Hematopoietic multipotent progenitor cell treated with erythropoietin and hydrocortisone succinate and interleukin-3 and kit ligand, for 4 days (in vitro differentiated cells): ENCODE measurements around the gene KIF13A.
"Not testable (repeated sequence)": the region's sequence is repeated elsewhere in the genome, so short reads cannot be mapped to it uniquely, and the experiment has no call there.

ENCODE experiments used
- DNase-seq: peaks from one replicate; pipeline ENCODE4 v3.0.0-alpha.2; 2015

The KIF13A gene

GRCh38 chr6:17768881-17769280 is 218.6 kb downstream of the KIF13A start:
- no peak for DNase-seq

- peak; percentile 48 for DNase-seq
These were observed 219.0 kb downstream of the KIF13A start for GRCh38 chr6:17768388-17768787.

DNA sequence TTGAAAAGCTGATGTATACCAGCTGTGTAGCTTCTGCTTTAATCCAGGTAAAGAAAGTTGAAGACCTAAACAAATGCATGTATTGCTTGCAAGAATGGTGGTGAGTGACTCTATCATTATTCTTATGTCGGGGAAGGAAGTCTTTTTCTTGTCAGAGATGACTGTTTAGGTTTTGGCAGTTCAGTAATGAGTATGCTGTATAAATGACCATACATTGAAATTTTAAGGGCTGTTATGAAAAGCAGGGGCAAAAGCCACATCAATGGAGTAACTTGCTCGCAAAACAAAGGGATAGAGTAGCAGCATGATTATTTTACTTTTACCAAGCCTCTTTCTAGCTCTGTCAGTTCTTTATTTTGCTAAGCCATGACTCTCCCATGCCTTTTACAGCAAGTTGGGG is 224.8 kb downstream of the KIF13A start:
- no peak for DNase-seq

DNA sequence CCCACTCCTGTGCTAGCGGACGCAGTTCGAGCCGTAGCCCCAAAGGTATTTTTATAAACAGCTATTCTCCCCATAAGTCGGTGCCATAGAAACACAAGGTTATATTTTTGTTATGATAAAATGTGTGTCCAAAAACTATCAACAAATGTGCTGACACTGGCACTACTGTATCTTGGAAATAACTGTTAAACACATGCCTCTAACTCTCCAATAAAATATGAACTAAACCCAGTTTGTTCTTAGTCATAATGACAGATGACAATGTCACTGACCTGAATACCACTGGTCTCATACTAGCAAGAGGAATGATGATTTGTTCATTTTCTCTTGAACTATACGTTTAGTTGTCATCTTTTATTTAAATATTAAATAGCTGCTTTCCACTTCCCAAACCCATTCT is 229.3 kb downstream of the KIF13A start:
- DNase-seq, result no peak

DNA sequence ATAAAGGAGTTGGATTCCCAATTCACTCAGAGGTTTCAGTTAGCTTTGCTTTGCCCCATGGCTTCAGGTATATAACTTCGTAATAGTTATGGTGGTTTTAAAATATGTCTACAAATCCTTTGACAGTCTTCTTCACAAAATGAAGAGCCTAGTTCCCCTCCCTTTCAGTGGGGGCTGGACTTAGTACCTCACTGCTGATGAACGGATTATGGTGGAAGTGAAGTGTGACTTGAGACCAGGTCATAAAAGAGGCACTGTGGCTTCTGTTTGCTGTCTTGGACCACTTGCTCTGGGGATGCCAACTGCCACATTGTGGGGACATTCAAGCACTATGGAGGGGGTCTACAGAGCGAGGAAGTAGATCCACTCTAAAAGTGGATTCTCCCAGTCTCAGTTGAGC is 233.2 kb downstream of the KIF13A start:
- no peak for DNase-seq

- not testable (repeated sequence) for DNase-seq
These were observed 242.1 kb downstream of the KIF13A start for GRCh38 chr6:17745324-17745723.

GRCh38 chr6:17744757-17745308 is 242.6 kb downstream of the KIF13A start:
- not testable (repeated sequence) for DNase-seq

DNA sequence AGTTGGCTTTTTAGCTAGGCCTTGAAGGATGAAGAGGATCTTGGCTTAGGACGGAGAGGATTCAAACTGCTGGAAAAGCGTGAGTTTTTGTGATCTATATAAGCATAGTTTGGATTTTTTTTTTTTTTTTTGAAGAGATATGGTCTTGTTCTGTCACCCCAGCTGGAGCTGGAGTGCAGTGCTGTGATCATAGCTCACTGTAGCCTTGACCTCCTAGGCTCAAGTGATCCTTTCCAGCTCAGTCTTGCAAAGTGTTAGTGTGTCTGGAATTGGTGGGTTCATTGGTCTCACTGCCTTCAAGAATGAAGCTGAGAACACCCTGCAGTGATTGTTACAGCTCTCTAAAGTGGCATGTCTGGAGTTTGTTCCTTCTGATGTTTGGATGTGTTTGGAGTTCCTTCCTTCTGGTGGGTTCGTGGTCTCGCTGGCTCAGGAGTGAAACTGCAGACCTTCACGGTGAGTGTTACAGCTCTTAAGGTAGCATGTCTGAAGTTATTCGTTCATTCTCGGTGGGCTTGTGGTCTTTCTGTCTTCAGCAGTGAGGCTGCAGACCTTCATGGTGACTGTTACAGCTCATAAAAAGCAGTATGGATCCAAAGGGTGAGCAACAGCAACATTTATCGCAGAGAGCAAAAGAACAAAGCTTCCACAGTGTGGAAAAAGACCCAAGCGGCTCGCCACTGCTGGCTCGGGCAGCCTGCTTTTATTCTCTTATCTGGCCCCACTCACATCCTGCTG is 243.2 kb downstream of the KIF13A start:
- DNase-seq, result no peak

- no peak for DNase-seq
These were observed 245.9 kb downstream of the KIF13A start for GRCh38 chr6:17741507-17741906.

- no peak for DNase-seq
These were observed 246.7 kb downstream of the KIF13A start for GRCh38 chr6:17740559-17741220.

GRCh38 chr6:17737704-17738252 is 249.7 kb downstream of the KIF13A start:
- DNase-seq, result no peak

GRCh38 chr6:17735311-17735710 is 252.1 kb downstream of the KIF13A start:
- DNase-seq, result not testable (repeated sequence)

GRCh38 chr6:17730078-17730704 is 257.2 kb downstream of the KIF13A start:
- DNase-seq, result no peak

- DNase-seq, result no peak
These were observed 258.0 kb downstream of the KIF13A start for GRCh38 chr6:17729223-17730077.

GRCh38 chr6:17728551-17729222 is 258.7 kb downstream of the KIF13A start:
- DNase-seq, result no peak

DNA sequence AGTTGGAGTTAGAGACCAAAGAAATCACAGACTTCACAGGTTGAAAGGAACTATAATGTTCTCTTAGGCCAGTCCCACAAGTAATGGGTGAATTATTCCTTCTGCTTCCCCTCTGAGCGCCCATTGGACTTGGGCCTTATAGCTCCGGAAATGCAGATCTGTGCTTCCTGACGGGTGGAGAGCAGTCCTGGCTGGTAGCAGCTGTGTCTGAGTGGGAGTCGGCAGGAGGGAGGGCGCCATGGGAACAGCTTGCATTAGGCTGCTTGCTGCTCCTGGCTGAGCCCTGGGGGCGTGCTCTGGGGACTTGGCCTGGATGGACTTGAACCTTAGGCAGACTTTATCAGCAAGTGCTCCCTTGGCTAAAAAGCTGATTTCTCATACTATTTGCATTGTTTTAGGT is 262.4 kb downstream of the KIF13A start:
- peak; percentile 42 for DNase-seq

DNA sequence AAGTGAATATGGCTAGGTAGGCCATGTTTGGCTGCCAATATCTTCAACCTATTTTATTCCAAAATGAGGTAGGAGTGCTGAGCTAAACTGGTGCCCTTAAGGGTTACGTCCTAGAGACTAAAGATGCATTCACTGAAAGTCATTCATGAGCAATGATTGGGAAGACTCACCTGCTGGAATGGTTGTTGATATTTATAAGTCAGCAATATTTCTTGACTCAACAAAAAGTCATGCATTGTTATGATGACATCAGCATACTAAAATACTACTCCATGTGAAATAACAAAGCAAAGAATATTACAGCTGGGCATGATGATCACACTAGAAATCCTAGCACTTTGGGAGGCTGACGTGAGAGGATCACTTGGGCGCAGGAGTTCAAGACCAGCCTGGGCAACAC is 263.1 kb downstream of the KIF13A start:
- DNase-seq, result no peak

GRCh38 chr6:17721671-17722070 is 265.8 kb downstream of the KIF13A start:
- DNase-seq, result no peak

DNA sequence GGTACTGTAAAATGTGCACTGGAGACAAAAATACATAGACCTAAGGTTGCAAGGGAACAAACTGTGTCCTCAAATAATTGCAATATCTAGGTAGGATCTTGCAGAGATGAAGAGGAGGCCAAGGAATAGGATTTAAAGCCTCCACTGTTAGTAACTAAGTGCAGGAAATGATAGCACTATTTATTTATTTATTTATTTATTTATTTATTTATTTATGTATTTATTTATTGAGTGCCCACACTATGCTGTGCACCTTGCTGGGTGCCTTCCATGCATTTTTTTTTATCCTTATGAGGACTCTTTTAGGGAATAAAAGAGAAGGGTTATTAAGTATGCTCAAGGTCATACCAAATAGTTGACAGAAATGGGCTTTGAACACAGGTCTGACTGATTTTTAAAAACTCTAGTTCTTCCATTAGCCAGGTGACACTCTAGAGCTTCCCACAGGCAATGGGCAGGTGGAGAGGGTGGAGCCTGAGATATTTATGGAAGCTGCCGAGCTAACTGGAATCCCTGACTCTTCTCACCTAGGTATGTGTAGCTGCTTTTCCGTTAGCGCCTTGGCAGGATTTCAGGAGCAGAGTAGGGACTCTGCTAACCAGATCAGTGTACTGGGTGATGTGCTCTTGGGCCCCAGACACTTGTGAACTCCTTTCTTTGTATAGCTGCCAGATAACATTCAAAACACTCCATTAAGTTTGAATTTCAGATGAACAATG is 268.0 kb downstream of the KIF13A start:
- DNase-seq, result no peak

- no peak for DNase-seq
These were observed 271.2 kb downstream of the KIF13A start for GRCh38 chr6:17716221-17716620.
